ENCODE measurements around the gene NT5C3B.
"Not testable (repeated sequence)": the region's sequence is repeated elsewhere in the genome, so short reads cannot be mapped to it uniquely, and the experiment has no call there.

Gene NT5C3B

GRCh38 chr17:41835800-41836549 lies at the start of gene NT5C3B:
Gene NT5C3B (minus strand): TSS chr17:41836232. CDS start chr17:41836193, 39 bp downstream.
- peak; percentile 51 for DNase-seq
- in situ Hi-C loops (cut with MboI; ENCODE audit: low pct_unique_long_range_greater_than_20kb, low sequenced_read_pairs), result no loop called here

GRCh38 chr17:41885733-41886132 lies 49.7 kb upstream of the NT5C3B start:
- peak; percentile 36 for DNase-seq
- in situ Hi-C loops (cut with MboI; ENCODE audit: low pct_unique_long_range_greater_than_20kb, low sequenced_read_pairs), result no loop called here

GRCh38 chr17:41882756-41883155 lies 46.7 kb upstream of the NT5C3B start:
- in situ Hi-C loops (cut with MboI; ENCODE audit: low pct_unique_long_range_greater_than_20kb, low sequenced_read_pairs), result no loop called here
- no peak for DNase-seq

GRCh38 chr17:41880130-41880529 lies 44.1 kb upstream of the NT5C3B start:
- in situ Hi-C loops (cut with MboI; ENCODE audit: low pct_unique_long_range_greater_than_20kb, low sequenced_read_pairs), result no loop called here
- DNase-seq, result no peak

- in situ Hi-C loops (cut with MboI; ENCODE audit: low pct_unique_long_range_greater_than_20kb, low sequenced_read_pairs); DNase-seq: not testable (repeated sequence)
These were observed 38.2 kb upstream of the NT5C3B start for GRCh38 chr17:41874293-41874670.

GRCh38 chr17:41873559-41874292 lies 37.7 kb upstream of the NT5C3B start:
- in situ Hi-C loops (cut with MboI; ENCODE audit: low pct_unique_long_range_greater_than_20kb, low sequenced_read_pairs), result no loop called here

GRCh38 chr17:41871789-41872188 lies 35.8 kb upstream of the NT5C3B start:
- in situ Hi-C loops (cut with MboI; ENCODE audit: low pct_unique_long_range_greater_than_20kb, low sequenced_read_pairs), result no loop called here
- DNase-seq, result no peak

More at GRCh38 chr17:41873559-41874292, 37.7 kb upstream of the NT5C3B start:
- no peak for DNase-seq

- in situ Hi-C loops (cut with MboI; ENCODE audit: low pct_unique_long_range_greater_than_20kb, low sequenced_read_pairs), result no loop called here
- DNase-seq, result no peak
These were observed 34.6 kb upstream of the NT5C3B start for GRCh38 chr17:41870627-41871026.

- in situ Hi-C loops (cut with MboI; ENCODE audit: low pct_unique_long_range_greater_than_20kb, low sequenced_read_pairs), result no loop called here
- DNase-seq, result no peak
These were observed 34.1 kb upstream of the NT5C3B start for GRCh38 chr17:41870097-41870496.

GRCh38 chr17:41869426-41869825 lies 33.4 kb upstream of the NT5C3B start:
- no peak for DNase-seq
- in situ Hi-C loops (cut with MboI; ENCODE audit: low pct_unique_long_range_greater_than_20kb, low sequenced_read_pairs), result no loop called here

- no peak for DNase-seq
- in situ Hi-C loops (cut with MboI; ENCODE audit: low pct_unique_long_range_greater_than_20kb, low sequenced_read_pairs), result no loop called here
These were observed 32.5 kb upstream of the NT5C3B start for GRCh38 chr17:41868568-41868967.

- DNase-seq, result no peak
- in situ Hi-C loops (cut with MboI; ENCODE audit: low pct_unique_long_range_greater_than_20kb, low sequenced_read_pairs), result no loop called here
These were observed 29.5 kb upstream of the NT5C3B start for GRCh38 chr17:41865596-41865893.

- peak; percentile 93 for DNase-seq
- in situ Hi-C loops (cut with MboI; ENCODE audit: low pct_unique_long_range_greater_than_20kb, low sequenced_read_pairs), result no loop called here
These were observed 29.0 kb upstream of the NT5C3B start, which contains the start of gene KLHL11 for GRCh38 chr17:41864836-41865595. Gene KLHL11 (minus strand): TSS chr17:41865423. CDS start chr17:41865370, 53 bp downstream.

- in situ Hi-C loops (cut with MboI; ENCODE audit: low pct_unique_long_range_greater_than_20kb, low sequenced_read_pairs), result no loop called here
- DNase-seq, result no peak
These were observed 28.4 kb upstream of the NT5C3B start for GRCh38 chr17:41864498-41864835.

GRCh38 chr17:41863074-41863848 lies 27.2 kb upstream of the NT5C3B start:
- no peak for DNase-seq
- in situ Hi-C loops (cut with MboI; ENCODE audit: low pct_unique_long_range_greater_than_20kb, low sequenced_read_pairs), result no loop called here

- DNase-seq, result no peak
- in situ Hi-C loops (cut with MboI; ENCODE audit: low pct_unique_long_range_greater_than_20kb, low sequenced_read_pairs), result no loop called here
These were observed 24.4 kb upstream of the NT5C3B start for GRCh38 chr17:41860254-41860931.

GRCh38 chr17:41851382-41851781 lies 15.3 kb upstream of the NT5C3B start:
- in situ Hi-C loops (cut with MboI; ENCODE audit: low pct_unique_long_range_greater_than_20kb, low sequenced_read_pairs); DNase-seq: not testable (repeated sequence)

GRCh38 chr17:41849251-41849990 lies 13.4 kb upstream of the NT5C3B start:
- no peak for DNase-seq
- in situ Hi-C loops (cut with MboI; ENCODE audit: low pct_unique_long_range_greater_than_20kb, low sequenced_read_pairs), result no loop called here
